Activated B cell treated with CpG ODN at 0.5 μM for 24 hours (primary cell): ENCODE data around the gene APC. TPM values are rescaled to one million over a fixed set of nuclear protein-coding genes. Genes with fewer than 3 reads are reported as not detected.
"Not testable (repeated sequence)": the region's sequence is repeated elsewhere in the genome, so short reads cannot be mapped to it uniquely, and the experiment has no call there.

Experiments
- ATAC-seq: fragments of 200-7000 bp; cut with Tn5 transposase; one replicate; pipeline ENCODE4 v1.10.0; 2021; ENCODE audit warnings: low read depth, mild to moderate bottlenecking, moderate library complexity
- CTCF ChIA-PET: fragments of 350-600 bp; sonication (Branson Sonifier 250); formaldehyde crosslinking; loops from one replicate; lab custom pipeline; 2021; ENCODE audit warnings: antibody characterized with exemption; lab: Charles Lee
- POLR2A ChIA-PET: fragments of 350-600 bp; sonication (Branson Sonifier 250); formaldehyde crosslinking; loops from one replicate; lab custom pipeline; 2021; ENCODE audit warnings: antibody characterized with exemption; lab: Charles Lee
- DNase-seq: peaks from one replicate; pipeline ENCODE4 v3.0.0; 2022
- H3K27ac Mint-ChIP-seq: one replicate; pipeline ENCODE4 v1.8.0; 2020; ENCODE audit warnings: mixed read lengths
- H3K27me3 Mint-ChIP-seq: one replicate; pipeline ENCODE4 v1.8.0; 2021; ENCODE audit warnings: mixed read lengths
- H3K36me3 Mint-ChIP-seq: one replicate; pipeline ENCODE4 v1.8.0; 2021; ENCODE audit warnings: low read depth, mixed read lengths
- H3K4me1 Mint-ChIP-seq: one replicate; pipeline ENCODE4 v1.8.0; 2021; ENCODE audit warnings: mixed read lengths
- H3K4me3 Mint-ChIP-seq: one replicate; pipeline ENCODE4 v1.8.0; 2020; ENCODE audit warnings: mild to moderate bottlenecking, mixed read lengths
- H3K9me3 Mint-ChIP-seq: one replicate; pipeline ENCODE4 v1.8.0; 2020; ENCODE audit warnings: mixed read lengths
- CTCF ChIP-seq: fragments of 200-600 bp; IDR thresholded peaks from one replicate; pipeline ENCODE4 v1.8.0; 2022; ENCODE audit warnings: antibody characterized with exemption, mild to moderate bottlenecking
- intact Hi-C: fragments of 100-400 bp; cut with micrococcal nuclease; formaldehyde crosslinking; loops from one replicate; pipeline ENCODE4 v1.15.1; 2024
- total RNA-seq: library from RNA; stranded (reverse); gene quantifications from 2 replicates; pipeline ENCODE4 v1.2.3, GENCODE V29; 2022

The APC gene
- total RNA-seq, 1 donor from 2014 or later: 41.7 TPM

GRCh38 chr5:112847306-112847705 is 109.6 kb downstream of the APC start:
- H3K9me3 Mint-ChIP-seq: no peaks in the 10 kb centered on the region
- intact Hi-C loops: loop anchor here (5.0 kb wide), 1 partner anchor 75 kb away; the partner anchor contains the start of gene REEP5
- H3K36me3 Mint-ChIP-seq: peaks cover 2% of the 10 kb centered on the region
- DNase-seq (no peak), ATAC-seq (no peak)
- no peak overlapping the region for H3K27ac Mint-ChIP-seq
- TF ChIP-seq CTCF: no peak
- H3K27me3 Mint-ChIP-seq: no peaks in the 10 kb centered on the region
- CTCF ChIA-PET: no interaction called here
- no peak overlapping the region for H3K4me3 Mint-ChIP-seq
- POLR2A ChIA-PET: no interaction called here
- peaks cover 8% of the 10 kb centered on the region for H3K4me1 Mint-ChIP-seq

GRCh38 chr5:112848116-112848811 is 110.6 kb downstream of the APC start:
- Mint-ChIP-seq H3K9me3 (no peaks in the 10 kb centered on the region), H3K27ac (peak overlapping the region; percentile 64), H3K36me3 (peaks cover 2% of the 10 kb centered on the region), H3K4me3 (peak overlapping the region; percentile 1), H3K27me3 (no peaks in the 10 kb centered on the region), H3K4me1 (peaks cover 8% of the 10 kb centered on the region)
- POLR2A ChIA-PET: interaction anchor here (0.6 to 1.1 kb wide), 4 partner anchors 11 to 128 kb away, joined by 3 to 16 read pairs (median 6); partner anchors contain the start of genes DCP2, REEP5 and SRP19
- intact Hi-C loops: loop anchor here (1.0 to 5.0 kb wide), 3 partner anchors 13 to 297 kb away; partner anchors contain the start of genes REEP5 and SRP19
- DNase-seq (no peak), ATAC-seq (peak; percentile 100)
- CTCF ChIA-PET: interaction anchor here (0.6 to 1.5 kb wide), 19 partner anchors 11 to 672 kb away, joined by 3 to 19 read pairs (median 4); partner anchors contain the start of genes DCP2 and SRP19
- no peak for TF ChIP-seq CTCF

GRCh38 chr5:112849912-112850311 is 112.2 kb downstream of the APC start:
- Mint-ChIP-seq H3K27me3 (peaks cover 5% of the 10 kb centered on the region), H3K4me1 (peaks cover 8% of the 10 kb centered on the region), H3K9me3 (peaks cover 4% of the 10 kb centered on the region), H3K4me3 (no peak overlapping the region), H3K27ac (no peak overlapping the region), H3K36me3 (no peaks in the 10 kb centered on the region)
- intact Hi-C loops: loop anchor here (5.0 kb wide), 1 partner anchor 72 kb away; the partner anchor contains the start of gene REEP5
- ATAC-seq (no peak), DNase-seq (no peak)
- CTCF ChIA-PET: interaction anchor here (1.1 kb wide), 1 partner anchor 11 kb away, joined by 3 read pairs; the partner anchor contains the start of gene SRP19
- POLR2A ChIA-PET: no interaction called here
- TF ChIP-seq CTCF: no peak

GRCh38 chr5:112854651-112855050 is 117.0 kb downstream of the APC start:
- ChIA-PET POLR2A (no interaction called here), CTCF (no interaction called here)
- no peak overlapping the region for H3K27ac Mint-ChIP-seq
- DNase-seq (no peak), ATAC-seq (no peak)
- peaks cover 9% of the 10 kb centered on the region for H3K9me3 Mint-ChIP-seq
- H3K4me3 Mint-ChIP-seq: no peak overlapping the region
- no peaks in the 10 kb centered on the region for H3K4me1 Mint-ChIP-seq
- TF ChIP-seq CTCF: no peak
- intact Hi-C loops: no loop called here
- H3K27me3 Mint-ChIP-seq: peaks cover 18% of the 10 kb centered on the region
- no peaks in the 10 kb centered on the region for H3K36me3 Mint-ChIP-seq

- peaks cover 12% of the 10 kb centered on the region for H3K36me3 Mint-ChIP-seq
- H3K27ac Mint-ChIP-seq: no peak overlapping the region
- no peak for TF ChIP-seq CTCF
- ATAC-seq (no peak), DNase-seq (no peak)
- H3K4me1 Mint-ChIP-seq: peaks cover 23% of the 10 kb centered on the region
- POLR2A ChIA-PET: no interaction called here
- peaks cover 18% of the 10 kb centered on the region for H3K27me3 Mint-ChIP-seq
- CTCF ChIA-PET: interaction anchor here (1.9 kb wide), 1 partner anchor 10 kb away, joined by 6 read pairs; no protein-coding TSS in a partner anchor
- intact Hi-C loops: no loop called here
- no peak overlapping the region for H3K4me3 Mint-ChIP-seq
- H3K9me3 Mint-ChIP-seq: peaks cover 9% of the 10 kb centered on the region
Measured at GRCh38 chr5:112857866-112858265, 120.2 kb downstream of the APC start.

GRCh38 chr5:112860571-112860928 is 122.9 kb downstream of the APC start:
- H3K9me3 Mint-ChIP-seq, H3K27me3 Mint-ChIP-seq, DNase-seq, ATAC-seq: not testable (repeated sequence)
- H3K4me3 Mint-ChIP-seq: peak overlapping the region; percentile 96
- peak overlapping the region; percentile 96 for H3K27ac Mint-ChIP-seq
- CTCF ChIA-PET: interaction anchor here (0.9 to 1.6 kb wide), 6 partner anchors 10 to 136 kb away, joined by 3 to 10 read pairs (median 3); no protein-coding TSS in a partner anchor
- intact Hi-C loops: loop anchor here (2.0 to 10.0 kb wide), 4 partner anchors 336 to 1348 kb away; partner anchors contain the start of genes NREP, STARD4 and YTHDC2
- H3K36me3 Mint-ChIP-seq: peaks cover 29% of the 10 kb centered on the region
- H3K4me1 Mint-ChIP-seq: peaks cover 34% of the 10 kb centered on the region
- POLR2A ChIA-PET: interaction anchor here (1.3 to 2.4 kb wide), 9 partner anchors 9 to 337 kb away, joined by 4 to 36 read pairs (median 7); partner anchors contain the start of genes DCP2 and REEP5
